ENCODE measurements around the gene FGFRL1.
A peak's percentile ranks its signal among the peaks of the same experiment; 100 is the strongest.

Gene FGFRL1

GRCh38 chr4:1024882-1025545, 13.6 kb downstream of the FGFRL1 start:
- DNase-seq: no peak

DNA sequence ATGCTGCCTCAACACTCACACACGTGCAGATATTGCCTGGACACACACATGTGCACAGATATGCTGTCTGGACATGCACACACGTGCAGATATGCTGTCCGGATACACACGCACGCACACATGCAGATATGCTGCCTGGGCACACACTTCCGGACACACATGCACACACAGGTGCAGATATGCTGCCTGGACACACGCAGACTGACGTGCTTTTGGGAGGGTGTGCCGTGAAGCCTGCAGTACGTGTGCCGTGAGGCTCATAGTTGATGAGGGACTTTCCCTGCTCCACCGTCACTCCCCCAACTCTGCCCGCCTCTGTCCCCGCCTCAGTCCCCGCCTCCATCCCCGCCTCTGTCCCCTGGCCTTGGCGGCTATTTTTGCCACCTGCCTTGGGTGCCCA, 14.7 kb downstream of the FGFRL1 start:
- DNase-seq: peak; percentile 45

DNA sequence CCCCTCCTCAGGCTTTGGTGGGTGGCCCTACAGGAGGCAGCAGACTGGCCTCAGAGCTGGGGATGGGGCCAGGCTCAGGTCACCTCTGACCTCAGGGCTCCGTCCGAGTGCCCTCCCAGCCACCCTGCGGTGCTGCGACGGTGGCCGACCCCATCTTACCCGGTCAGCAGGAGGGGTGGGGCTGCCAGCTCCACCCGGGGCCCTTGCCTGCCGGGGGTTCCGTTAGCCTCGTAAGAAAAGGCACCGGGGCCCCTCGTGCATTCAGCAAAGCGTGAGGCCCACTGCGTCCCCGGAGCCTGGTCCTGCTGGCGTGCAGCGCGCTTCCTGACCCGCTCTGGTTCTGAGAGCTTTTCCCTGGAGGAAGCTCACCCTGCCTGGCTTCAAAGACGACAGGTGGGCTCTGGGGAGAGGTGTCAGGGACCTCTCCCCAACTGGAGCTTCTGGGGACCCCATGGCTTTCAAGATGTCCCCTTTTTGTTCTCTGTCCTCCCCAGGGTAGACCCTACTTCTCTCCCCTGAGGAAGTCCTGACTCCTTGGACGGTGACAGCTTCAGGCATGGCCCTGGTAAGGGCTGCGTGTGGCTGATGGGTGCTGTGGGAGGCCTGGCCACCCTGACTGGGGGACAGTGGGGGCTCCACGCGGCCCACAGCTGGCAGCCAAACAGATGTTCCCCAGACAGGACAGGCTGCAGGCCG, 15.9 kb downstream of the FGFRL1 start:
- DNase-seq: no peak

- DNase-seq: no peak
These were observed 16.5 kb downstream of the FGFRL1 start for GRCh38 chr4:1027915-1028238.

DNA sequence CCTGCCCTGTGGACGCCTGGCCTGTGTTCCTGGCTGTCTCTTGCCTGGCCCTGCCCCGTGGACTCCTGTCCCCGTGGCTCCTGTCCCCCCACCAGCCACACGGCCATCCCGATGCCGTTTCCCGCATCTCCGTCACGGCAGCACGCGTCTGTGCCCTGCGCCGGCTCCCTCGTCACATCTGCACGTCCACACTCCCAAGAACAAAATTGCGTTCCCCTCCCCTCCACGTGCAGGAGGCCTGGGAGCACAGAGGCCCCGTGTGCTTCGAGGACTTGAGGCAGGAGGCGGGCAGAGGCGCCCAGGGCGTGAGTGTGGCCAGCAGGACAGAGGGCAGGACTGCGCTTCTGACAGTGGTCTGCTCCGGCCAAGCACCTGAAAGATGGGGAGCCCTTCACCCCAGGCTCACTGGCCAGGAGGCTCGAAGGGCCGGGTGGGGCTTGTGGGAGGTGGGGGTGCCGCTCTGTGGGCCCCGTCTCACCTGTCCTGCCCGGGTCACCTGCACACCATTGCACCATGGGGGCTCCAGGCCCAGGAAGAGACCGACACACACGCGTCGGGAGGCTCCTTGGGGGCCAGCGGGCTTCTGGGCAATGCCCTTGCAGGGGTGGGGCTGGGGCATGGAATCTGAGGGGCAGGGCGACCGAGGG, 17.3 kb downstream of the FGFRL1 start:
- no peak for DNase-seq

DNA sequence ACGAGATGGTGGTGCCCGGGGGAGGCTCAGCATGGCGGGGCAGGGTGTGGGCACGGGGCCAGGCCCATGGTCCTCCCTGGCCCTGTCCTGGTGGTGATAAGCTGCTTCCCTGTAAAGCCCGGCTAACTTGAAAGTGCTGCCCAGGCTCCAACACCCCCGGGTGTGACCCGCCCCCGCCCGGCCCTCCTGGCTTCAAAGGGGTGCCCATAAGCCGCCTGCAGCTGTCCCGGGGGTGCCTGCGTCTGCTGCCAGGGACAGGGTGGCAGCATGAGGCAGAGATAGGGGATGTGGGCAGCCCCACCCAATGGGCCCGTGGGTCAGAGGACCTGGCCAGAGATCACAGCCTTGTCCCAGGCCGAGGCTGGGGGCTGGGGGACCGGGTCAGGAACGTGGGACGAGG, 18.1 kb downstream of the FGFRL1 start:
- DNase-seq: no peak

DNA sequence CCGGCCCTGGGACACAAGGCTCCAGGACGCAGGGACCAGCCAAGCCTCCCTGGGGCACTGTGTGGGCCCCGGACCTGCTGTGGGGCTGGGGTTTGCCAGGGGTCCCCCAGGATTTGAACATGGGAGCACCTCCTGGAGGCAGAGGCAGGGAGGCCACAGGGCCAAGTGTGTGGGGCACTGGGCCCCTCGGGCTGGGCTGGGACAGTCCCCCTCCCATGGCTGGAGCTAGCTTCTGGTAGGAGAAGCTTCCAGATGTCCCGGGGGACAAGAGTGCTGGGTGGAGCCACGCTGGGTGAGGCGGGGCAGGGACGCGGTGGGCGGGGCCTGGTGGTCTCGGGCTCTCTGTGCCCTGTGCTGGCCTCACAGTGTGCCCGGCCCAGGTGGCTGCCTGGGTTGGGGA, 18.6 kb downstream of the FGFRL1 start:
- no peak for DNase-seq

DNA sequence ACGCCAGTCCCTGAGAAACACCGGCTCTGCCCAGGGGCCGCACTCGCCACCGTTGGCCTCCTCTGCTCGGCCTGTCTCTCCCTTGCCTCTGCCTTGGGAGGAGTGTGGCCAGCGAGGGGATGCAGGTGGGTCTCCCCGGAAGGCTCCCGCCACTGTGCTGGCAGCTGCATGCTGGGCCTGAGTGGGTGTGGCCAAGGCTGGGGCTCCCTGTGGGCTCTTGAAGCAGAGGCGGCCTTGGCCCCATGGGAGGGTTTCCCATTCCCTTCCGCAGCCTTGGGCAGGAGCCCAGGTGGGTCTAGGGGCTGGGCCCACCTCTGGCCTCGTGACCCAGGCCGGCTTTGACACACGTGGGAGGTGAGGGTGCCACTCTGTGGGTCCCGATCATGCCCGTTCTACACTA, 19.1 kb downstream of the FGFRL1 start:
- DNase-seq: no peak

GRCh38 chr4:1031346-1031745, 19.9 kb downstream of the FGFRL1 start:
- DNase-seq: no peak

- DNase-seq: no peak
These were observed 20.8 kb downstream of the FGFRL1 start for GRCh38 chr4:1031956-1032795.

GRCh38 chr4:1032861-1033260, 21.4 kb downstream of the FGFRL1 start:
- DNase-seq: no peak

GRCh38 chr4:1033840-1034551, 22.6 kb downstream of the FGFRL1 start:
- DNase-seq: no peak

DNA sequence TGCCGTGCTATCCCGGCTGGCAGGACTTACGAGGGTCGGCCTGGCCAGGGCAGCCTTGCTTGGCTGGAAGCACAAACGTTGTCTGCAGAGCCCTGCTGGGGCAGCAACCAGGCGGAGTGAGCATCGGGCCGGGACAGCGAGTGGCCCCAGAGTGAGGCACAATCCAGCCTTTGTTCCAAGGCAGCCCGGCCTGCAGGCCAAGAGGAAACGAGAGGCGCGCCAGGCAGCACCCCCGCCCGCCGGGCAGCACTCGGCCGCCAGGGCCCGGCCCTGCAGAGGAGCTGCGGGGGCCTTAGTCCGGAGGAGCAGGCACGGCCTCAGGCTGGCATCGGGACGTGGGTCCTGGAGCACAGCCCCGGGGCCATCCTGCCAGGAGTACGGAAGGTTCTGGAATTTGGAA, 24.1 kb downstream of the FGFRL1 start:
- DNase-seq: no peak

DNA sequence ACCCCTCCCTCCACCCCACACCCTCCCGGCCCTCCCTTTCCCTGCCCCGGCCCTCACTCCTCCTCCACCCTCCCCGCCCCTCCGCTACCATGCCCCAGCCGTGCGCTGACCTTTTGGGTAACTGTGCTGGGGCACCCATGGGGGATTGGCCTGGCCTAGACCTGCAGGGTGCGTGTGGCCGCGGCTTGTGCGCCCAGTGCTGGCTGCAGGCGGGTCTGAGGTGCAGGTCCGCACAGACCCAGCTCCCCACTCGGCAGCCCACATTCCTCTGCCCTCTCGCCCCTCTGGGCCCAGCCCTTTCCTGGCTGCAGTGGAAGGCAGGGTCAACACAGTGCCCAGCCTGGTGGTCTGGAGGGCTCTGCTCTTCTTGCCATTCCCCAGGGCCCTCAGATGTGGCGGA, 24.7 kb downstream of the FGFRL1 start:
- DNase-seq: no peak

DNA sequence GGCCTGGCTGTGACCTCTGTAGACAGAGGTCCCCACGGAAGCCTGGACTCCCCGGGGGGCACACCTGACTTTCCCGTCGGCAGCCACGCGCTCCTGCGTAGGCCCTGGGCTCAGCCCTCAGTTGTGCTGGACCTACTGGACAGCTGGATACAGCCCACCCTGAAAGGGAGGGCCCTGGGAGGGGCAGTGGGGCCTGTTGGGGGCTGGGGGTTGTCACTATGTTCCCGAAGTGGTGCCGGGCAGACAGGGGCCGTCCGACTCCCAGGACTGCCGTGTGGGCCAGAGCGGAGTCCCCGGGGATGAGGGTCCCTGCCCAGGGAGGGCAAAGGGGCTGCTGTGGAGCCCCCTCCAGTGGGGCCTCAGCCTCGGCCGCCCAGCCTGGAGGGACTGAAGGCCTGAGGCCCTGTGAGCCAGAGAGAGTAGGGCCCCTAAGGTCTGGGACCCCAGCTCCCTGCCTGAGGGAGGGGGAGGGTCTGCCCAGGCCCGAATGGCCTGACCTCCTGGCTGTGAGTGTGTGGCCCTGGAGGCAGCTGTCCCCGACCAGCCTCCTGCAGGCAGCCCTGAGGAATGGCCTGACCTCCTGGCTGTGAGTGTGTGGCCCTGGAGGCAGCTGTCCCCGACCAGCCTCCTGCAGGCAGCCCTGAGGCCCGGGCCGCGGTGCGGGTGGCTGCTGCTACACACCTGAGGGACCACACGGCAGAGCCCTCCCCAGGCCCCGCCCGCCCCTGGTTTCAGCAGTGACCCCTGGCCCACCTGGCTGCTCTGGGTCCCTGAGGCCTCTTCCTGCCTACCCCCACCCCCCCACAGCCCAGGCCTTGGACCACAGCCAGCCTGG, 25.8 kb downstream of the FGFRL1 start:
- no peak for DNase-seq

GRCh38 chr4:1038948-1039492, 27.6 kb downstream of the FGFRL1 start:
- no peak for DNase-seq

- DNase-seq: no peak
These were observed 28.3 kb downstream of the FGFRL1 start for GRCh38 chr4:1039493-1040343.

- no peak for DNase-seq
These were observed 29.1 kb downstream of the FGFRL1 start for GRCh38 chr4:1040344-1041146.

DNA sequence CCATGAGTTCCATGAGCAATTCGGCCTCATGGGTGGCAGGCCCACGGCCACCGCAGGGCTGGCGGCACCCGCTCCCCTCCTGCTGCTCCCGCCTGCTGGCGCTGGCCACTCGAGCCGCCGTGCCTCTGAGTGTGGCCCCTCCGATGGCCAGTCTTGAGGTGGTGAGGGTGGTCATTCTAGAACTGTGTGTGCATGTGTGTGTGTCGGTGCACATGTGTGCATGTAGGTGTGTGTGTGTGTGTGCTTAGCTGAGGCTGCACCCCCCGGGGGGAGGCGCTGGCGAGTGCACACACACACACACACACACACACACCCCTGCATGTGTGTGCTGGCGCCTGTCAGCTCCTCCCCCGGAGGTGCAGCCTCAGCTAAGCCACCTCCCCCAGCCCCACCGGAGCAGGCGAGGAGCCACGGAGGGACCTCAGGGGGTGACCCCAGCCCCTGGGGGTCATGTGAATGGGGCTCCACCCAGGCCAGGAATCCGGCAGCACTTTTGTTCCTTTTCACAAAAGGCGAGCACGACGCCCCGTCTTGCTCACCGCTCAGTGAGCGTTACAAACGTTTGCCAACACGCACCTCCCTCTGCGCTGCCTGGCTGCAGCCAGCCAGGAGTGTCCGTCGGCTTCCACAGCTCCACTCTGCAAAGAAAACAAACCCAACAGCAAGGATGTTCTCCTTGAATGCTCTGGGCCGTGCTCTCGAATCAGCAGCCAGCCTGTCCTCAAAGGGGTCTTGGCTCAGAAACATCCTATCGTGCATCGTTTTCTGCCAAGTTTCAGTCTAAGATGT, 29.9 kb downstream of the FGFRL1 start:
- DNase-seq: no peak

All from CD4-positive, alpha-beta T cell treated with Interleukin-10 for 1 hour (primary cell).